ENCODE data around the gene FAM3D.

The FAM3D gene

DNA sequence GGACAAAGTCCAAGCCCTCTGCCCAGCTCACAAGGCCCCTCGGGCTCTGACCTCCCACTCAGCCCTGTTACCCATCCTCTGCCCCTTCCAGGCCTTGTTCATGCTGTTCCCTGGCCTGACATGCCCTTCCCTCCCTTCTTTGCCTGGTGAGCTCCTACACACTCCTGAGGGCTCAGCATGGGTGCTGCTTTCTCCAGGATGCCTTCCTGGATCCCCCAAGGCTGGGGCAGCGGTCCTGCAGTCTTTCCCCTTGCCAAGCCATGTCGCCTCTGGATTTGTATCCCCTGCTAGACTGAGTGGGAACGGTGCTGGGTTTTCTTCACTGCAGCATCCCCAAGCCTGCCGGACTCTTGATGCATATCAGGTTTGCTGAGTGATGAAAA, 35.9 kb downstream of the FAM3D start:
- TF ChIP-seq, protein P1, sequence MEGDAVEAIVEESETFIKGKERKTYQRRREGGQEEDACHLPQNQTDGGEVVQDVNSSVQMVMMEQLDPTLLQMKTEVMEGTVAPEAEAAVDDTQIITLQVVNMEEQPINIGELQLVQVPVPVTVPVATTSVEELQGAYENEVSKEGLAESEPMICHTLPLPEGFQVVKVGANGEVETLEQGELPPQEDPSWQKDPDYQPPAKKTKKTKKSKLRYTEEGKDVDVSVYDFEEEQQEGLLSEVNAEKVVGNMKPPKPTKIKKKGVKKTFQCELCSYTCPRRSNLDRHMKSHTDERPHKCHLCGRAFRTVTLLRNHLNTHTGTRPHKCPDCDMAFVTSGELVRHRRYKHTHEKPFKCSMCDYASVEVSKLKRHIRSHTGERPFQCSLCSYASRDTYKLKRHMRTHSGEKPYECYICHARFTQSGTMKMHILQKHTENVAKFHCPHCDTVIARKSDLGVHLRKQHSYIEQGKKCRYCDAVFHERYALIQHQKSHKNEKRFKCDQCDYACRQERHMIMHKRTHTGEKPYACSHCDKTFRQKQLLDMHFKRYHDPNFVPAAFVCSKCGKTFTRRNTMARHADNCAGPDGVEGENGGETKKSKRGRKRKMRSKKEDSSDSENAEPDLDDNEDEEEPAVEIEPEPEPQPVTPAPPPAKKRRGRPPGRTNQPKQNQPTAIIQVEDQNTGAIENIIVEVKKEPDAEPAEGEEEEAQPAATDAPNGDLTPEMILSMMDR (conservative IDR thresholded peaks at IDR 0.05; ENCODE audit: control insufficient read depth, insufficient read depth, low read depth, low read length), result no peak
- no peak for DNase-seq (ENCODE audit: low read depth)
- H3K4me3 ChIP-seq (ENCODE audit: control insufficient read depth, low read depth, low read length), result no peak overlapping the region

DNA sequence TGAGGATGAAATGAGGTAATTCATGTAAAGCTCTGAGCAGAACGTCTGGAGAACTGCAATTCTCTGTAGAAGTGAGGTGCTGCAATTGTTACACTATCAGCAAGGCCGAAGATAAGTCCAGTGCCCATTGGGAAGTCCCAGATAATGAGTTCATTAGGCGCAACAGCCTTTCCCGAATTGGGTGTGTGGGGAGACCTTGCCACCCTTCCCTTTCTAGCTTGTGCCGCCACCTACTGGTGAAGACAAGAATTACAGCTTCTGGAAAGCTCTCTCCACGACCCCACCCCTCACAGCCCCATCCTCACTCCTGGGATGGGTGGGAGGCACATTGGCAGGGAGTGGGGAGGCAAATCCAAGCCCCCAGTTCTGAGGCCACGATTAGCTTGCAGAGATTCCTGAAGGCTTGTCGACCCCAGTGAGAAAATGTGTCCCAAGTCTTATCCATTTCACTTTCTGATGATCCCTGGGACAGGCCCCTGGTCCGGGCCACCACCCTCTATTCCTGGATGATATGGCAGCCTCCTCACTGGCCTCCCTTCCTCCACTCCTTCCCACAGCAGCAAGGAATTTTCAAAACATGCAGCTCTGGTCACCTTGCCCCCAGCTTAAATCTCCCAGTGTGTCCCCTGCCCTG, 36.4 kb downstream of the FAM3D start:
- TF ChIP-seq, protein P1 (conservative IDR thresholded peaks at IDR 0.05; ENCODE audit: control insufficient read depth, insufficient read depth, low read depth, low read length), result peak; percentile 88
- no peak overlapping the region for H3K4me3 ChIP-seq (ENCODE audit: control insufficient read depth, low read depth, low read length)
- peak; percentile 65 for DNase-seq (ENCODE audit: low read depth)

DNA sequence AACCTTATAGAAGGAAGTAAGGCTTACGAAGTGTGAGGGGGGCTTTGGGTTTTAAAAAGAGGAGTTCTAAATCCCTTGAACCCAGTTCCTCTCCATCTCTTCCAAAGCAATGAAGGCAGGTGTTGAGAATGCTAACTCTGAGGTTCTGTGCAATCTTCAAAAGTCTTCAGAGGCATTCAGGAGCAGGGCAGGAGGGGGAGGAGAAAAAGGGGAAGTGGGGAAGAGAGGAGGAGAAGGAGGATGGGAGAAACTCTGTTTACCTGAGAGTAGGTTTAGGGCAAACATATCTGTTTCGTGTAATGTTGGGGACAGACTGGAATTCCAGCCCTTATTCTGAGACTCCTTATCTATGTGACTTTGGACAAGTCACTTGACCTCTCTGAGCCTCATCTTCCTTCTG, 36.9 kb downstream of the FAM3D start:
- H3K4me3 ChIP-seq (ENCODE audit: control insufficient read depth, low read depth, low read length), result no peak overlapping the region
- no peak for DNase-seq (ENCODE audit: low read depth)
- TF ChIP-seq, protein P1 (conservative IDR thresholded peaks at IDR 0.05; ENCODE audit: control insufficient read depth, insufficient read depth, low read depth, low read length), result no peak

DNA sequence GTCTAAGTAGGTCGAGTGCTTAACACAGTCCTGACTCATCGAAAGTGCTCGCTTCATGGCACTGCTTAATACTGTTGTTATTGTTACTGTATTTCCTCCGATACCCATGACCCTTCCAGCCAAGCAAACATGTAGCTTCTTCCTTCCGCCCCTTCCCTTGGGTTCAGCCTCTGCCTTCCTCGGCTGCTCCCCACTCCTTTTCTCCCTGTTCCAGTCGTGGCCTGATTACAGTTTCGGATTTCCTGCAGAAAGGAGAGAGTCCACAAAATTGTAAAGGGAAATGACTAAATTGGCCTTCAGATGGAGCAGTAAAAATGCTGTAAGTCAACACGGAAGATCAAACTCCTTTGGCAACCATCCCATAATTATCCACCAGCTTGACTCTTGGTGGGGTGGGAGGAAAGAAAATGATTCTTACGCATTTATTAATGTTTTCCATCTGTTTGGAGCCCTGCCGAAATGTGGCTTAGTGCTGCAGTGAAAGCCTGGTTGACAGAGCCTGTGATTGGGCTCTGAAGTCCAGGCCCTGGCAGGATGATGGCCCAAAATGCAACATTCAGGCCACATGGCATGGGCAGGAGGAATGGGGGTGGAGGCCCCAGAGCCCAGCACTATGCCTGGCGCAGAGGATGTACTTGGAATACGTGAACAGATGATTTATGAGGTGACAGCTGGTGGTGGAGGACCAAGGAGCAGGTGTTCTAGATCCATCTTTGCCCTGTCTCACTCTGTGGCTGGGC, 37.6 kb downstream of the FAM3D start:
- TF ChIP-seq, protein P1 (conservative IDR thresholded peaks at IDR 0.05; ENCODE audit: control insufficient read depth, insufficient read depth, low read depth, low read length), result peak; percentile 11
- DNase-seq (ENCODE audit: low read depth), result peak; percentile 99
- H3K4me3 ChIP-seq (ENCODE audit: control insufficient read depth, low read depth, low read length), result no peak overlapping the region

DNA sequence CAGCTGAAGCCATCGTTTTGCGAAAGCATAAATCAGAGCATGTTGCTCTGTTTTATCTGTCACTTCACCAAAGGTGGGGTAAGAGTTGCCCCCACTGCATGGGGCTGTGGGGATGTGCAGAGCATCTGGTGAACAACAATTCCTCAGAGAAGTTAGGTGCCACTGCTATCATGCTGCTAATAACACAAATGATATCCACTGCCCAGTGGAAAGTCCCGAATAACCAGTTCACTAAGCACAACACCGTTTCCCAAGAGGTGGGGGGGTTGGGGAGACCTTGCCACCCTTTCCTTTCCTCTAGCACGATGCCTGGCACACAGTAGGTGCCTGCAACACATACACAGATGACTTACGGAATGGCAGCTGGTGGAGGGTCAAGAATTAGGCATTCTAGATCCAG, 38.6 kb downstream of the FAM3D start:
- DNase-seq (ENCODE audit: low read depth), result no peak
- TF ChIP-seq, protein P1 (conservative IDR thresholded peaks at IDR 0.05; ENCODE audit: control insufficient read depth, insufficient read depth, low read depth, low read length), result no peak
- H3K4me3 ChIP-seq (ENCODE audit: control insufficient read depth, low read depth, low read length), result no peak overlapping the region

DNA sequence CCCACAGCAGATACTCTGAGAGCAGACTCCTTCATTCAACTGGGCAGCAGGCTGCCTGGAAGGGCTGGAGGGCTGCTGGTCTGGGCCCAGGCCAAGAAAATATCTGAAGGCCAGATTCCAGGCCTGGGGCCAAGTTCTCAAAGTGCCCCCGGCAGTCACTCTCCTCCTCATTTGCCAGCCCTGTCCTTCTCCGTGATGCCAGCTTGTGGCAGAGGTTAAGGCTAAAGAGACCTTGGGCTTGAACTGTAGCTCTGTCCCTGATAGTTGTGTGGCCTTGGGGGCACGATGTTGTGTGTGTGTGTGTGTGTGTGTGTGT, 39.0 kb downstream of the FAM3D start:
- no peak for DNase-seq (ENCODE audit: low read depth)
- TF ChIP-seq, protein P1 (conservative IDR thresholded peaks at IDR 0.05; ENCODE audit: control insufficient read depth, insufficient read depth, low read depth, low read length), result no peak
- no peak overlapping the region for H3K4me3 ChIP-seq (ENCODE audit: control insufficient read depth, low read depth, low read length)

Data from fibroblast of mammary gland (primary cell).